Measurements from ENCODE around the gene GJB1. TPM values are rescaled to one million over a fixed set of nuclear protein-coding genes. Genes with fewer than 3 reads are reported as not detected.

Gene GJB1
- total RNA-seq, 1 donor from 2014 or later: not detected

- H3K36me3 Mint-ChIP-seq (ENCODE audit: low read depth, unreplicated experiment): no peaks in the 10 kb centered on the region
- DNase-seq (ENCODE audit: low spot score): no peak
- TF ChIP-seq, protein P1, sequence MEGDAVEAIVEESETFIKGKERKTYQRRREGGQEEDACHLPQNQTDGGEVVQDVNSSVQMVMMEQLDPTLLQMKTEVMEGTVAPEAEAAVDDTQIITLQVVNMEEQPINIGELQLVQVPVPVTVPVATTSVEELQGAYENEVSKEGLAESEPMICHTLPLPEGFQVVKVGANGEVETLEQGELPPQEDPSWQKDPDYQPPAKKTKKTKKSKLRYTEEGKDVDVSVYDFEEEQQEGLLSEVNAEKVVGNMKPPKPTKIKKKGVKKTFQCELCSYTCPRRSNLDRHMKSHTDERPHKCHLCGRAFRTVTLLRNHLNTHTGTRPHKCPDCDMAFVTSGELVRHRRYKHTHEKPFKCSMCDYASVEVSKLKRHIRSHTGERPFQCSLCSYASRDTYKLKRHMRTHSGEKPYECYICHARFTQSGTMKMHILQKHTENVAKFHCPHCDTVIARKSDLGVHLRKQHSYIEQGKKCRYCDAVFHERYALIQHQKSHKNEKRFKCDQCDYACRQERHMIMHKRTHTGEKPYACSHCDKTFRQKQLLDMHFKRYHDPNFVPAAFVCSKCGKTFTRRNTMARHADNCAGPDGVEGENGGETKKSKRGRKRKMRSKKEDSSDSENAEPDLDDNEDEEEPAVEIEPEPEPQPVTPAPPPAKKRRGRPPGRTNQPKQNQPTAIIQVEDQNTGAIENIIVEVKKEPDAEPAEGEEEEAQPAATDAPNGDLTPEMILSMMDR (IDR thresholded peaks at IDR 0.05; ENCODE audit: unreplicated experiment): no peak
- H3K4me3 Mint-ChIP-seq (ENCODE audit: unreplicated experiment): no peak overlapping the region
- no peak overlapping the region for H3K27ac Mint-ChIP-seq (ENCODE audit: unreplicated experiment)
- H3K27me3 Mint-ChIP-seq (ENCODE audit: unreplicated experiment): no peaks in the 10 kb centered on the region
- no peaks in the 10 kb centered on the region for H3K9me3 Mint-ChIP-seq (ENCODE audit: unreplicated experiment)
- H3K4me1 Mint-ChIP-seq (ENCODE audit: unreplicated experiment): peaks cover 8% of the 10 kb centered on the region
Measured at GRCh38 chrX:71198066-71198465, 25.0 kb upstream of the GJB1 start.

DNA sequence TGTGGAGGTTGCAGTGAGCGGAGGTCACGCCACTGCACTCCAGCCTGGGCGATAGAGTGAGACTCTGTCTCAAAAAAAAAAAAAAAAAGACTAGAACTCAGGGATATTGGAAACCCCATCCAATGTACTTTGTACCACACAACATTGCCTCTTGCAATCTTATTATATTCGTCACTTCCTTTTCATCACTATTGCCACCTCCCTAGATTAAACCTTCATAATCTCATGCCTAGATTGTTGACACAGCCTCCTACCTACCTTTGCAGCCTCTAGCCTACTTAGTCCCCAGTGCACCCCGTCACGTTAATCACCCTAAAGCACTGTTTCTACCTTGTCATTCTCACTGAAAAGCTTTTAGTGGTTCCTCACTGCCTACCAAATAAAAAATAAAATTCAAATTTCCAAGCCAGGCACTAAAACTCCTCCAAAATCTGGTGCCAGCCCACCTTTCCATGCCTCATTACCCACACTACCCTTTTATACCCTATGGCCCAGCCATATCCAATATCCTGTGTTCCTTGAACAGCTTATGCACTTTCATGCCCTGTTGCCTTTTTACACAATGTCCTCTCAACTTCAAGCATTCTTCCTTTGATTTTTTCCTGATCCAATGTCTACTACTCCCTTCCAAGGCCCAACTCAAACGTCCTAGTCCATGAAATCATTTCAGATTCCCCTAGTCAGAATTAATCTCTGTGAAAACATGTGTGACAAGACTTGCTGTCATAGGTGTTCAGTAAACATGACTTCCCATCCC is 23.6 kb upstream of the GJB1 start:
- no peak overlapping the region for H3K27ac Mint-ChIP-seq (ENCODE audit: unreplicated experiment)

GRCh38 chrX:71210816-71211215 is 12.2 kb upstream of the GJB1 start:
- Mint-ChIP-seq H3K9me3 (ENCODE audit: unreplicated experiment) (no peaks in the 10 kb centered on the region), H3K4me3 (ENCODE audit: unreplicated experiment) (no peak overlapping the region), H3K27me3 (ENCODE audit: unreplicated experiment) (no peaks in the 10 kb centered on the region), H3K36me3 (ENCODE audit: low read depth, unreplicated experiment) (no peaks in the 10 kb centered on the region), H3K4me1 (ENCODE audit: unreplicated experiment) (no peaks in the 10 kb centered on the region), H3K27ac (ENCODE audit: unreplicated experiment) (no peak overlapping the region)
- no peak for DNase-seq (ENCODE audit: low spot score)
- TF ChIP-seq, protein P1 (IDR thresholded peaks at IDR 0.05; ENCODE audit: unreplicated experiment): no peak

More for the DNA sequence above, 23.6 kb upstream of the GJB1 start:
- TF ChIP-seq, protein P1 (IDR thresholded peaks at IDR 0.05; ENCODE audit: unreplicated experiment): no peak
- H3K27me3 Mint-ChIP-seq (ENCODE audit: unreplicated experiment): no peaks in the 10 kb centered on the region
- H3K36me3 Mint-ChIP-seq (ENCODE audit: low read depth, unreplicated experiment): no peaks in the 10 kb centered on the region
- no peak overlapping the region for H3K4me3 Mint-ChIP-seq (ENCODE audit: unreplicated experiment)
- no peaks in the 10 kb centered on the region for H3K9me3 Mint-ChIP-seq (ENCODE audit: unreplicated experiment)
- H3K4me1 Mint-ChIP-seq (ENCODE audit: unreplicated experiment): peaks cover 8% of the 10 kb centered on the region
- DNase-seq (ENCODE audit: low spot score): no peak

DNA sequence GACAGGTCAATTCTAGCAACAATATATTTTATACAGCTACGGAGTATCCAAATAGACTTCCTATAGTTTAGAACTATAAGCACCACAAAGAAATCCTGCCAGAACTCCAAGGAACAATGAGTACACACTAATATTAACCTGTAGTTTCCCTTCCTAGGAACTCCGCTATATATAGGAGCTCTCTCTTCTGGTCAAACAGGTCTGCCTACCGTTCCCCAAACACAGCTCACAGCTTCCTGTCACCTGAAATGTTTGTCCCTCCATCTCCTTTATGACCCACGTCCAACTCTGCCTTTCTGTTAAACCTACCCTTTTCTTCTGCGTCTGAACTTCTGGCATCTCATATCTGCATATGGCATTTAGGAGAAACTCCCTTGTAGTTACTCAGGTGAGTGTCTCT is 10.5 kb upstream of the GJB1 start:
- no peaks in the 10 kb centered on the region for H3K36me3 Mint-ChIP-seq (ENCODE audit: low read depth, unreplicated experiment)
- no peak for DNase-seq (ENCODE audit: low spot score)
- no peak overlapping the region for H3K4me3 Mint-ChIP-seq (ENCODE audit: unreplicated experiment)
- TF ChIP-seq, protein P1 (IDR thresholded peaks at IDR 0.05; ENCODE audit: unreplicated experiment): no peak
- H3K4me1 Mint-ChIP-seq (ENCODE audit: unreplicated experiment): peaks cover 4% of the 10 kb centered on the region
- H3K27me3 Mint-ChIP-seq (ENCODE audit: unreplicated experiment): no peaks in the 10 kb centered on the region
- no peak overlapping the region for H3K27ac Mint-ChIP-seq (ENCODE audit: unreplicated experiment)
- no peaks in the 10 kb centered on the region for H3K9me3 Mint-ChIP-seq (ENCODE audit: unreplicated experiment)

DNA sequence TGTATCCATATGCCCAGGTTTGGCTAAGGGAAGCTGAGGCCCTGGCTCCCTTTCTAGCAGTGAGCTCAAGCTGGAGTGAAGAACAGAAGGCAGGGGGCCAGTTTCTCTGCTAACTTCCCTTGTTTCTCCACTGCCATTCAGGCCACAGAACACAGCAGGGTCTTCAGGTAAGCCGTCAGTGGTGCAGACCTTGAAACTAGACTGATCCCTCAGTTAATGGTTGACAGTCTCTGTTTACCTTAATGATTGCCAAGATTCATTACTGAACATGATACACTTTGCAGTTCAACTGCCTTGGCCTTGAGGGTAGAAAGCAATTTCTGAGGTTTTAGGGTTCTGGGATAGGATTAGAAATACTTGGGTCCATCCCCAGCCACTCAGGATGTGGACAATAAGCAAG is 8.9 kb upstream of the GJB1 start:
- H3K27ac Mint-ChIP-seq (ENCODE audit: unreplicated experiment): no peak overlapping the region
- TF ChIP-seq, protein P1 (IDR thresholded peaks at IDR 0.05; ENCODE audit: unreplicated experiment): no peak
- H3K9me3 Mint-ChIP-seq (ENCODE audit: unreplicated experiment): no peaks in the 10 kb centered on the region

More for the DNA sequence above, 8.9 kb upstream of the GJB1 start:
- no peaks in the 10 kb centered on the region for H3K36me3 Mint-ChIP-seq (ENCODE audit: low read depth, unreplicated experiment)
- no peaks in the 10 kb centered on the region for H3K27me3 Mint-ChIP-seq (ENCODE audit: unreplicated experiment)
- no peak for DNase-seq (ENCODE audit: low spot score)
- no peak overlapping the region for H3K4me3 Mint-ChIP-seq (ENCODE audit: unreplicated experiment)
- peaks cover 4% of the 10 kb centered on the region for H3K4me1 Mint-ChIP-seq (ENCODE audit: unreplicated experiment)

Measured in endothelial cell (in vitro differentiated cells).